IMR-90 (cell line): ENCODE measurements around the gene SLIT3.

ENCODE experiments used
- CEBPB ChIP-seq: IDR thresholded peaks from 2 replicates; pipeline ENCODE4 v1.6.1; 2012; ENCODE audit warnings: low read depth, low read length, improper control_type of control experiment
- FOS ChIP-seq: fragments of 150-350 bp; IDR thresholded peaks from 2 replicates; pipeline ENCODE4 v1.6.1; 2016; ENCODE audit warnings: low read depth, low read length
- MXI1 ChIP-seq: IDR thresholded peaks from 2 replicates; pipeline ENCODE4 v1.6.1; 2012; ENCODE audit warnings: low read depth, mild to moderate bottlenecking, low read length, moderate library complexity, borderline replicate concordance
- POLR2A ChIP-seq: IDR thresholded peaks from 2 replicates; pipeline ENCODE4 v1.6.1; 2012; ENCODE audit warnings: mild to moderate bottlenecking, low read depth, low read length
- RAD21 ChIP-seq: IDR thresholded peaks from 2 replicates; pipeline ENCODE4 v1.6.1; 2012; ENCODE audit warnings: low read length, improper control_type of control experiment
- TF ChIP-seq, protein P1 (sequence below): conservative IDR thresholded peaks from 2 replicates; pipeline ENCODE4 v1.5.1; 2012; ENCODE audit warnings: mild to moderate bottlenecking, low read depth, low read length, improper control_type of control experiment

DNA sequence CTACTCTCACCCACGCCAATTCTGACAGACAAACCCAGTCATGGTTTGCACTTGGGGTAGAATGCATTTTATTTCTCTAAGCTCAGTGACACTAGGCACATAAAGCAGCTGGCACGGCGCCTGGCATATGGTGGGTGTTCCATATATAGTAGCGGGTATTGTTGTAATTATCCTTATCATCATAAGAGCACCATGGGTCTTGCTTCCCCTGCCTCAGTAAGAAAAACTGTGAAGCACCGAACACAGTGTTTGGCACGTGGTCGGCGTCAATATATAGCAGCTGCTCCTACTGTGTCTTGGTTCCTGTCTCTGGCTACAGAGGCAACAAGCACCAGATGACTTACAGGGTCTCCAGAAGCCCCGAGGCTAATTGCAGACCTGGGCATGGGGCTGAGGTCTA, 527.7 kb downstream of the SLIT3 start:
- TF ChIP-seq, protein P1, sequence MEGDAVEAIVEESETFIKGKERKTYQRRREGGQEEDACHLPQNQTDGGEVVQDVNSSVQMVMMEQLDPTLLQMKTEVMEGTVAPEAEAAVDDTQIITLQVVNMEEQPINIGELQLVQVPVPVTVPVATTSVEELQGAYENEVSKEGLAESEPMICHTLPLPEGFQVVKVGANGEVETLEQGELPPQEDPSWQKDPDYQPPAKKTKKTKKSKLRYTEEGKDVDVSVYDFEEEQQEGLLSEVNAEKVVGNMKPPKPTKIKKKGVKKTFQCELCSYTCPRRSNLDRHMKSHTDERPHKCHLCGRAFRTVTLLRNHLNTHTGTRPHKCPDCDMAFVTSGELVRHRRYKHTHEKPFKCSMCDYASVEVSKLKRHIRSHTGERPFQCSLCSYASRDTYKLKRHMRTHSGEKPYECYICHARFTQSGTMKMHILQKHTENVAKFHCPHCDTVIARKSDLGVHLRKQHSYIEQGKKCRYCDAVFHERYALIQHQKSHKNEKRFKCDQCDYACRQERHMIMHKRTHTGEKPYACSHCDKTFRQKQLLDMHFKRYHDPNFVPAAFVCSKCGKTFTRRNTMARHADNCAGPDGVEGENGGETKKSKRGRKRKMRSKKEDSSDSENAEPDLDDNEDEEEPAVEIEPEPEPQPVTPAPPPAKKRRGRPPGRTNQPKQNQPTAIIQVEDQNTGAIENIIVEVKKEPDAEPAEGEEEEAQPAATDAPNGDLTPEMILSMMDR = no peak
- TF ChIP-seq POLR2A (no peak), MXI1 (no peak), CEBPB (no peak), RAD21 (no peak), FOS (no peak)
